Measurements from ENCODE around the gene C5AR1. TPM values are rescaled to one million over a fixed set of nuclear protein-coding genes. Genes with fewer than 3 reads are reported as not detected.
A peak's percentile ranks its signal among the peaks of the same experiment; 100 is the strongest.

Gene C5AR1
- total and polyA plus RNA-seq, 9 of the 15 experiments (the other 6 are each of a cell fraction or from before 2014, with no cell fraction given): 0.06 to 1.6 (median 0.28) TPM; not detected in 3

- TF ChIP-seq PRDM10 (IDR thresholded peaks at IDR 0.05; ENCODE audit: partially characterized antibody): peak; percentile 63
- 0 out of 2 replicates have a peak, but pooled peaks have one; percentile 14 for TF ChIP-seq HES1 (IDR thresholded peaks at IDR 0.05; ENCODE audit: low read depth)
- peak; percentile 86 for TF ChIP-seq RBFOX2 (IDR thresholded peaks at IDR 0.05; ENCODE audit: low read depth, low read length)
- no peak for TF ChIP-seq THRA (IDR thresholded peaks at IDR 0.05)
- no peak for TF ChIP-seq NFXL1 (CRISPR knock-in tag; IDR thresholded peaks at IDR 0.05)
- peak; percentile 99 for TF ChIP-seq NRF1 (conservative IDR thresholded peaks at IDR 0.05 in 1 of 2, IDR thresholded peaks at IDR 0.05 in 1 of 2)
- peak; percentile 65 for TF ChIP-seq SOX6 (IDR thresholded peaks at IDR 0.05)
- TF ChIP-seq HOMEZ (CRISPR knock-in tag; IDR thresholded peaks at IDR 0.05): no peak
- no peak for TF ChIP-seq FOXP4 (CRISPR knock-in tag; IDR thresholded peaks at IDR 0.05; ENCODE audit: borderline replicate concordance)
- TF ChIP-seq HBP1 (CRISPR knock-in tag; IDR thresholded peaks at IDR 0.05): peak; percentile 49; the same call in 1 of the 2 replicates
- peak; percentile 88 for TF ChIP-seq ETV1 (tag; conservative IDR thresholded peaks at IDR 0.05; ENCODE audit: low read depth)
- TF ChIP-seq ZNF512 (tag; IDR thresholded peaks at IDR 0.05): no peak
Measured at GRCh38 chr19:47348819-47349795, 39.4 kb downstream of the C5AR1 start, which contains the start of gene DHX34 (continued).

Measured in K562 (cell line).